ENCODE measurements around the gene EIF5. TPM values are rescaled to one million over a fixed set of nuclear protein-coding genes. Genes with fewer than 3 reads are reported as not detected.

The EIF5 gene
- total and polyA plus RNA-seq, 2 of the 8 experiments (the other 6 are each of a cell fraction or from before 2014, with no cell fraction given), result 179 to 323 TPM

GRCh38 chr14:103393070-103393469, 59.0 kb downstream of the EIF5 start:
- H3K4me3 ChIP-seq (ENCODE audit: extremely low read depth in 1 of 4, insufficient read depth in 2 of 4, low read depth in 3 of 4, low read length in 4 of 4), result no peak overlapping the region
- H3K4me1 ChIP-seq (replicated peaks in 1 of 4; ENCODE audit: control insufficient read depth in 3 of 4, insufficient read depth in 4 of 4, low read length in 3 of 4), result peaks cover 0 to 6% (median 0%) of the 10 kb centered on the region in 4 experiments; a peak in 1 of 7 replicates
- H3K27me3 ChIP-seq (replicated peaks in 1 of 4; ENCODE audit: control insufficient read depth in 3 of 4, extremely low read depth in 1 of 4, insufficient read depth in 3 of 4, low read length in 3 of 4), result no peaks in the 10 kb centered on the region
- H2BK5ac ChIP-seq (ENCODE audit: low read depth, low read length), result no peak overlapping the region
- H2BK120ac ChIP-seq (replicated peaks; ENCODE audit: low read depth, low read length), result no peak overlapping the region
- no peak overlapping the region for H3K4ac ChIP-seq (replicated peaks; ENCODE audit: insufficient read length, low read depth, low read length)
- 89% methylated on average over 6 of the region's 6 CpGs; no CpG with 5 or more reads in 1 of the 2 experiments for WGBS, 2 experiments (ENCODE audit: extremely low coverage in 1 of 2, insufficient coverage in 1 of 2, insufficient read length in 1 of 2, insufficient replicate concordance in 2 of 2, low coverage in 1 of 2, low lambda C conversion rate in 2 of 2, missing lambda C conversion rate in 1 of 2)
- H3K56ac ChIP-seq (replicated peaks; ENCODE audit: insufficient read length, low read depth, low read length), result no peak overlapping the region
- no peak overlapping the region for H3K4me2 ChIP-seq (ENCODE audit: insufficient read depth in 1 of 2, low read depth in 2 of 2, low read length in 2 of 2)
- peaks cover 5% of the 10 kb centered on the region for H3K79me1 ChIP-seq (ENCODE audit: low read depth, low read length)
- H2AFZ ChIP-seq (ENCODE audit: low read length), result no peak overlapping the region
- no peak overlapping the region for H3K9ac ChIP-seq (replicated peaks in 1 of 4; ENCODE audit: extremely low read depth in 1 of 4, low read depth in 3 of 4, low read length in 3 of 4)
- no peak overlapping the region for H4K91ac ChIP-seq (replicated peaks; ENCODE audit: insufficient read length, low read length)
- H2BK12ac ChIP-seq (ENCODE audit: low read depth, low read length), result no peak overlapping the region
- H4K5ac ChIP-seq (ENCODE audit: insufficient read length, low read depth, low read length), result no peak overlapping the region
- no peak overlapping the region for H2AK5ac ChIP-seq (ENCODE audit: low read depth, low read length)
- H2BK15ac ChIP-seq (ENCODE audit: low read length), result no peak overlapping the region
- H3K18ac ChIP-seq (ENCODE audit: extremely low read depth, low read length), result no peak overlapping the region
- peaks cover 18 to 32% of the 10 kb centered on the region in 2 experiments for H4K20me1 ChIP-seq (replicated peaks in 1 of 2; ENCODE audit: control insufficient read depth in 1 of 2, insufficient read depth in 2 of 2, low read length in 2 of 2)
- H3K23ac ChIP-seq (ENCODE audit: insufficient read length), result no peak overlapping the region
- H3K9me3 ChIP-seq (ENCODE audit: insufficient read depth in 2 of 2, low read depth in 1 of 2, low read length in 1 of 2), result no peaks in the 10 kb centered on the region
- H3K23me2 ChIP-seq (ENCODE audit: low read depth, low read length), result no peaks in the 10 kb centered on the region
- TF ChIP-seq MAX (IDR thresholded peaks at IDR 0.05) (no peak), TBP (IDR thresholded peaks at IDR 0.05; ENCODE audit: low read depth, low read length) (no peak), ATF3 (IDR thresholded peaks at IDR 0.05; ENCODE audit: insufficient read depth, low read depth, low read length) (no peak), RNF2 (IDR thresholded peaks at IDR 0.05; ENCODE audit: borderline replicate concordance, low read depth, low read length, missing control alignments, poor library complexity, severe bottlenecking) (no peak), KDM1A (IDR thresholded peaks at IDR 0.05; ENCODE audit: borderline replicate concordance, low read length) (no peak), BRCA1 (IDR thresholded peaks at IDR 0.05; ENCODE audit: low read depth, low read length) (no peak), SP1 (IDR thresholded peaks at IDR 0.05; ENCODE audit: low read depth, low read length) (no peak), KDM4A (IDR thresholded peaks at IDR 0.05; ENCODE audit: low read depth, low read length, severe bottlenecking) (no peak), EP300 (IDR thresholded peaks at IDR 0.05; ENCODE audit: borderline replicate concordance in 1 of 2, low read depth in 2 of 2, low read length in 2 of 2) (no peak), GTF2F1 (IDR thresholded peaks at IDR 0.05; ENCODE audit: borderline replicate concordance, low read depth, low read length) (no peak), EGR1 (IDR thresholded peaks at IDR 0.05; ENCODE audit: borderline replicate concordance, low read depth, low read length) (no peak), SP4 (IDR thresholded peaks at IDR 0.05; ENCODE audit: low read length) (no peak)
- no peak overlapping the region for H3K14ac ChIP-seq (ENCODE audit: insufficient read length)
- no peak overlapping the region for H4K8ac ChIP-seq (ENCODE audit: extremely low read depth, insufficient read depth, low read length)
- DNase-seq (ENCODE audit: low read depth in 1 of 2, low spot score in 2 of 2) (no peak), FAIRE-seq (no peak)
- POLR2A ChIA-PET (ENCODE audit: partially characterized antibody), result interaction anchor here (0.9 to 3.9 kb wide), 4 partner anchors 10 to 56 kb away, joined by 3 to 26 read pairs (median 5); no protein-coding TSS in a partner anchor
- peaks cover 29 to 91% of the 10 kb centered on the region in 2 experiments for H3K79me2 ChIP-seq (ENCODE audit: control insufficient read depth in 1 of 2, insufficient read depth in 2 of 2, low read length in 2 of 2)
- no peaks in the 10 kb centered on the region for H3K36me3 ChIP-seq (ENCODE audit: control insufficient read depth in 2 of 4, insufficient read depth in 4 of 4, low read length in 3 of 4)
- H3K27ac ChIP-seq (ENCODE audit: low read depth, low read length), result no peak overlapping the region
- no peak overlapping the region for H2BK20ac ChIP-seq (ENCODE audit: low read length)
- CTCF ChIA-PET (ENCODE audit: partially characterized antibody), result interaction anchor here (0.7 to 6.5 kb wide), 29 partner anchors 9 to 1073 kb away, joined by 3 to 35 read pairs (median 4); no protein-coding TSS in a partner anchor
